H9 (cell line): ENCODE measurements around the gene HMCN1. TPM values are rescaled to one million over a fixed set of nuclear protein-coding genes. Genes with fewer than 3 reads are reported as not detected.

ENCODE experiments used
- DNase-seq: peaks from one replicate; pipeline ENCODE4 v3.0.0-alpha.2; 2017
- H2AFZ ChIP-seq: one replicate; pipeline ENCODE4 v1.6.1; 2013; ENCODE audit warnings: mild to moderate bottlenecking, low read length, control low read depth, moderate library complexity
- H2AK5ac ChIP-seq: 2 replicates; pipeline ENCODE4 v1.6.1; 2013; ENCODE audit warnings: low read length, control low read depth, mixed read lengths; ENCODE audit not compliant: insufficient read length
- H2BK120ac ChIP-seq: one replicate; pipeline ENCODE4 v1.6.1; 2013; ENCODE audit warnings: low read depth, mild to moderate bottlenecking, low read length, control low read depth, inconsistent platforms; ENCODE audit not compliant: poor library complexity, severe bottlenecking
- H2BK12ac ChIP-seq: 2 replicates; pipeline ENCODE4 v1.6.1; 2013; ENCODE audit warnings: low read length, control low read depth, mixed read lengths, low read depth; ENCODE audit not compliant: insufficient read length
- H2BK15ac ChIP-seq: 2 replicates; pipeline ENCODE4 v1.6.1; 2013; ENCODE audit warnings: low read depth, low read length, control low read depth
- H2BK20ac ChIP-seq: one replicate; pipeline ENCODE4 v1.6.1; 2013; ENCODE audit warnings: low read depth, mild to moderate bottlenecking, low read length, control low read depth, inconsistent platforms; ENCODE audit not compliant: poor library complexity, severe bottlenecking
- H2BK5ac ChIP-seq: 2 replicates; pipeline ENCODE4 v1.6.1; 2013; ENCODE audit warnings: low read length, control low read depth, mixed read lengths; ENCODE audit not compliant: insufficient read length
- H3K14ac ChIP-seq: 2 replicates; pipeline ENCODE4 v1.6.1; 2013; ENCODE audit warnings: low read length, control low read depth; ENCODE audit not compliant: insufficient read depth
- H3K18ac ChIP-seq: 2 replicates; pipeline ENCODE4 v1.6.1; 2013; ENCODE audit warnings: low read depth, mild to moderate bottlenecking, mixed read lengths, low read length, control low read depth; ENCODE audit not compliant: insufficient read length
- H3K23ac ChIP-seq: 2 replicates; pipeline ENCODE4 v1.6.1; 2013; ENCODE audit warnings: low read length, control low read depth, mixed read lengths, low read depth; ENCODE audit not compliant: insufficient read length
- H3K23me2 ChIP-seq: 2 replicates; pipeline ENCODE4 v1.6.1; 2013; ENCODE audit warnings: low read depth, mild to moderate bottlenecking, mixed read lengths, low read length, control low read depth; ENCODE audit not compliant: insufficient read length, poor library complexity, severe bottlenecking
- H3K27ac ChIP-seq: 2 replicates; pipeline ENCODE4 v1.5.1; 2013; ENCODE audit warnings: low read length, control low read depth, mixed read lengths, low read depth; ENCODE audit not compliant: insufficient read length
- H3K27me3 ChIP-seq: 2 replicates; pipeline ENCODE4 v1.6.1; 2013; ENCODE audit warnings: low read length, control low read depth, inconsistent platforms; ENCODE audit not compliant: insufficient read depth
- H3K4ac ChIP-seq: 2 replicates; pipeline ENCODE4 v1.6.1; 2013; ENCODE audit warnings: low read depth, mild to moderate bottlenecking, control low read depth, inconsistent platforms, low read length, moderate library complexity
- H3K4me1 ChIP-seq: 2 replicates; pipeline ENCODE4 v1.6.1; 2013; ENCODE audit warnings: low read length, control low read depth, inconsistent platforms; ENCODE audit not compliant: insufficient read depth
- H3K4me2 ChIP-seq: 2 replicates; pipeline ENCODE4 v1.6.1; 2013; ENCODE audit warnings: low read length, control low read depth, mixed read lengths; ENCODE audit not compliant: insufficient read length, insufficient read depth
- H3K56ac ChIP-seq: 2 replicates; pipeline ENCODE4 v1.6.1; 2013; ENCODE audit warnings: low read depth, mild to moderate bottlenecking, mixed read lengths, low read length, control low read depth; ENCODE audit not compliant: insufficient read length
- H3K79me1 ChIP-seq: 2 replicates; pipeline ENCODE4 v1.6.1; 2013; ENCODE audit warnings: low read depth, mild to moderate bottlenecking, moderate library complexity, low read length, control low read depth, inconsistent platforms; ENCODE audit not compliant: insufficient read depth, poor library complexity, severe bottlenecking
- H3K79me2 ChIP-seq: 2 replicates; pipeline ENCODE4 v1.6.1; 2013; ENCODE audit warnings: low read length, control low read depth, inconsistent platforms; ENCODE audit not compliant: insufficient read depth
- H3K9ac ChIP-seq: 2 replicates; pipeline ENCODE4 v1.6.1; 2013; ENCODE audit warnings: low read length, control low read depth, mixed read lengths; ENCODE audit not compliant: insufficient read length; ENCODE audit errors: extremely low read depth
- H3K9me3 ChIP-seq: one replicate; pipeline ENCODE4 v1.6.1; 2013; ENCODE audit warnings: low read depth, low read length, inconsistent platforms; ENCODE audit not compliant: control insufficient read depth
- H3T11ph ChIP-seq: one replicate; pipeline ENCODE4 v1.6.1; 2013; ENCODE audit warnings: mild to moderate bottlenecking, low read length, control low read depth, inconsistent platforms
- H4K20me1 ChIP-seq: one replicate; pipeline ENCODE4 v1.6.1; 2013; ENCODE audit not compliant: control insufficient read depth, insufficient read length, insufficient read depth
- H4K5ac ChIP-seq: 2 replicates; pipeline ENCODE4 v1.6.1; 2013; ENCODE audit warnings: low read depth, mild to moderate bottlenecking, mixed read lengths, low read length, control low read depth; ENCODE audit not compliant: insufficient read length
- H4K8ac ChIP-seq: replicated peaks from 2 replicates; pipeline ENCODE4 v1.6.1; 2013; ENCODE audit warnings: low read length, control low read depth, mixed read lengths, low read depth; ENCODE audit not compliant: insufficient read length
- H4K91ac ChIP-seq: 2 replicates; pipeline ENCODE4 v1.6.1; 2013; ENCODE audit warnings: low read depth, mild to moderate bottlenecking, moderate library complexity, mixed read lengths, low read length, control low read depth; ENCODE audit not compliant: insufficient read length
- H3K27ac Mint-ChIP-seq, 3 experiments: 2 replicates in 2 of 3; 3 replicates in 1 of 3; pipeline ENCODE4 v1.8.0; 2020 to 2021; ENCODE audit warnings: mixed read lengths in 3 of 3, mild to moderate bottlenecking in 1 of 3, moderate library complexity in 1 of 3
- H3K27me3 Mint-ChIP-seq: 2 replicates; pipeline ENCODE4 v1.8.0; 2021; ENCODE audit warnings: low read depth, mild to moderate bottlenecking, moderate library complexity, mixed read lengths
- H3K36me3 Mint-ChIP-seq, 3 experiments: 2 replicates in 2 of 3; 3 replicates in 1 of 3; pipeline ENCODE4 v1.8.0; 2020 to 2021; ENCODE audit warnings: low read depth in 3 of 3, mixed read lengths in 3 of 3; ENCODE audit not compliant: insufficient read depth in 1 of 3
- H3K4me1 Mint-ChIP-seq, 2 experiments: 2 replicates each; pipeline ENCODE4 v1.8.0; 2020; ENCODE audit warnings: mixed read lengths in 2 of 2
- H3K4me3 Mint-ChIP-seq, 2 experiments: 2 replicates in 1 of 2; 3 replicates in 1 of 2; pipeline ENCODE4 v1.8.0; 2020 to 2021; ENCODE audit warnings: mild to moderate bottlenecking in 2 of 2, mixed read lengths in 2 of 2, moderate library complexity in 1 of 2
- H3K9me3 Mint-ChIP-seq, 2 experiments: 2 replicates in 1 of 2; 3 replicates in 1 of 2; pipeline ENCODE4 v1.8.0; 2020; ENCODE audit warnings: mild to moderate bottlenecking in 2 of 2, mixed read lengths in 2 of 2, moderate library complexity in 1 of 2
- whole genome bisulfite sequencing: extraction: QIAGEN DNeasy Blood & Tissue Kit; methylation state at CpG from one replicate; pipeline ENCODE4 v1.1.7; 2013; ENCODE audit warnings: missing lambda C conversion rate, low lambda C conversion rate, mixed read lengths; ENCODE audit not compliant: insufficient read length; ENCODE audit errors: extremely low coverage; 5-methylcytosine and 5-hydroxymethylcytosine counted together
- total RNA-seq: library from RNA; stranded (reverse); gene quantifications from 2 replicates; pipeline ENCODE4 v1.2.1, GENCODE V29; 2021
- TF ChIP-seq, protein P1 (sequence below): fragments of 200-600 bp; sonication (generic); conservative IDR thresholded peaks from 3 replicates; pipeline ENCODE4 v1.8.0; 2021; ENCODE audit warnings: antibody characterized with exemption, mild to moderate bottlenecking

The HMCN1 gene
- total RNA-seq, 1 experiment from 2014 or later, result 3.3 TPM

- Mint-ChIP-seq H3K4me3 (no peak overlapping the region), H3K27ac (no peak overlapping the region), H3K36me3 (no peaks in the 10 kb centered on the region), H3K9me3 (no peaks in the 10 kb centered on the region), H3K27me3 (no peaks in the 10 kb centered on the region), H3K4me1 (no peaks in the 10 kb centered on the region)
- Histone ChIP-seq H4K5ac (no peak overlapping the region), H3K4me1 (no peaks in the 10 kb centered on the region), H3K9me3 (no peaks in the 10 kb centered on the region), H4K91ac (no peak overlapping the region), H3K4me2 (no peak overlapping the region), H4K20me1 (no peaks in the 10 kb centered on the region), H2BK15ac (no peak overlapping the region), H2BK20ac (no peak overlapping the region), H3K79me1 (no peaks in the 10 kb centered on the region), H2BK12ac (no peak overlapping the region), H3K23me2 (no peaks in the 10 kb centered on the region), H4K8ac (no peak overlapping the region), H3K27me3 (no peaks in the 10 kb centered on the region), H3K4ac (no peak overlapping the region), H2AK5ac (no peak overlapping the region), H2AFZ (no peak overlapping the region), H3K79me2 (no peaks in the 10 kb centered on the region), H2BK5ac (no peak overlapping the region), H3T11ph (no peak overlapping the region), H3K27ac (no peak overlapping the region), H3K56ac (no peak overlapping the region), H3K18ac (no peak overlapping the region), H3K9ac (no peak overlapping the region), H3K23ac (no peak overlapping the region), H2BK120ac (no peak overlapping the region), H3K14ac (no peak overlapping the region)
- TF ChIP-seq, protein P1, sequence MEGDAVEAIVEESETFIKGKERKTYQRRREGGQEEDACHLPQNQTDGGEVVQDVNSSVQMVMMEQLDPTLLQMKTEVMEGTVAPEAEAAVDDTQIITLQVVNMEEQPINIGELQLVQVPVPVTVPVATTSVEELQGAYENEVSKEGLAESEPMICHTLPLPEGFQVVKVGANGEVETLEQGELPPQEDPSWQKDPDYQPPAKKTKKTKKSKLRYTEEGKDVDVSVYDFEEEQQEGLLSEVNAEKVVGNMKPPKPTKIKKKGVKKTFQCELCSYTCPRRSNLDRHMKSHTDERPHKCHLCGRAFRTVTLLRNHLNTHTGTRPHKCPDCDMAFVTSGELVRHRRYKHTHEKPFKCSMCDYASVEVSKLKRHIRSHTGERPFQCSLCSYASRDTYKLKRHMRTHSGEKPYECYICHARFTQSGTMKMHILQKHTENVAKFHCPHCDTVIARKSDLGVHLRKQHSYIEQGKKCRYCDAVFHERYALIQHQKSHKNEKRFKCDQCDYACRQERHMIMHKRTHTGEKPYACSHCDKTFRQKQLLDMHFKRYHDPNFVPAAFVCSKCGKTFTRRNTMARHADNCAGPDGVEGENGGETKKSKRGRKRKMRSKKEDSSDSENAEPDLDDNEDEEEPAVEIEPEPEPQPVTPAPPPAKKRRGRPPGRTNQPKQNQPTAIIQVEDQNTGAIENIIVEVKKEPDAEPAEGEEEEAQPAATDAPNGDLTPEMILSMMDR, result no peak
- no CpG with 5 or more reads among the region's 4 CpGs for WGBS
- DNase-seq, result no peak
Observed at GRCh38 chr1:186125035-186125434, 390.8 kb downstream of the HMCN1 start.
